GM12878 (cell line): ENCODE data around the gene PTPRM. TPM values are rescaled to one million over a fixed set of nuclear protein-coding genes. Genes with fewer than 3 reads are reported as not detected.

Experiments
- ATAC-seq: fragments of 200-7000 bp; cut with Tn5 transposase; 3 replicates; pipeline ENCODE4 v1.9.1; 2020; ENCODE audit warnings: mild to moderate bottlenecking, moderate library complexity
- BruUV-seq: library from RNA; stranded (reverse); fragments of 400-500 nt; replicated peaks from 2 replicates; lab custom pipeline; 2021; lab: Mats Ljungman, UMichigan
- CTCF ChIA-PET: fragments of 300-600 bp; sonication (Branson Sonifier 250); formaldehyde crosslinking; extraction: SDS; loops from one replicate; lab custom pipeline; 2021; ENCODE audit warnings: inconsistent platforms; lab: Yijun Ruan, JAX
- POLR2A ChIA-PET: fragments of 350-600 bp; formaldehyde crosslinking; extraction: SDS; loops from one replicate; lab custom pipeline; 2021; ENCODE audit warnings: inconsistent platforms; lab: Charles Lee
- RAD21 ChIA-PET: fragments of 300-600 bp; sonication (Branson Sonifier 250); formaldehyde crosslinking; loops from one replicate; lab custom pipeline; 2023; ENCODE audit warnings: antibody characterized with exemption; ENCODE audit not compliant: unreplicated experiment; lab: Charles Lee
- SMC1A ChIA-PET: fragments of 300-600 bp; sonication (Branson Sonifier 250); formaldehyde crosslinking; loops from one replicate; lab custom pipeline; 2023; ENCODE audit not compliant: unreplicated experiment, uncharacterized antibody; lab: Charles Lee
- DNase-seq: peaks from one replicate; pipeline ENCODE4 v3.0.0-alpha.2; 2011; ENCODE audit warnings: low read depth, low spot score
- FAIRE-seq: peaks from 3 replicates; lab custom pipeline; 2011; peaks lifted over from hg19 to GRCh38; lab: Jason Lieb, UNC
- H2AFZ ChIP-seq: 2 replicates; pipeline ENCODE4 v1.6.0; 2011; ENCODE audit warnings: low read depth, low read length, control low read depth; ENCODE audit not compliant: control insufficient read depth
- H3K27ac ChIP-seq: 2 replicates; pipeline ENCODE4 v1.5.1; 2011; ENCODE audit warnings: control low read depth; ENCODE audit not compliant: control insufficient read depth, insufficient read depth
- H3K27me3 ChIP-seq, 2 experiments: replicated peaks in 1 of 2; 2 replicates each; pipeline versions ENCODE4 v1.6.0 to v1.6.1; 2011; ENCODE audit warnings: low read length in 1 of 2; ENCODE audit not compliant: control insufficient read depth in 2 of 2, insufficient read depth in 2 of 2
- H3K36me3 ChIP-seq, 2 experiments: 2 replicates each; pipeline ENCODE4 v1.5.1; 2011; ENCODE audit warnings: low read length in 1 of 2; ENCODE audit not compliant: control insufficient read depth in 2 of 2, insufficient read depth in 2 of 2
- H3K4me1 ChIP-seq: 2 replicates; pipeline ENCODE4 v1.6.1; 2011; ENCODE audit warnings: mild to moderate bottlenecking, low read length, moderate library complexity, mixed read lengths; ENCODE audit not compliant: control insufficient read depth, insufficient read depth
- H3K4me2 ChIP-seq: 2 replicates; pipeline ENCODE4 v1.6.0; 2011; ENCODE audit warnings: control low read depth; ENCODE audit not compliant: control insufficient read depth, insufficient read depth
- H3K4me3 ChIP-seq: fragments of 200-600 bp; sonication (generic); 2 replicates; pipeline ENCODE4 v1.5.1; 2016
- H3K79me2 ChIP-seq: 2 replicates; pipeline ENCODE4 v1.6.0; 2011; ENCODE audit warnings: low read length; ENCODE audit not compliant: control insufficient read depth, insufficient read depth
- H3K9ac ChIP-seq: 2 replicates; pipeline ENCODE4 v1.8.0; 2011; ENCODE audit warnings: low read length, control low read depth, mixed read lengths; ENCODE audit not compliant: control insufficient read depth, insufficient read depth
- H3K9me3 ChIP-seq: replicated peaks from 3 replicates; pipeline ENCODE4 v1.5.1; 2011; ENCODE audit warnings: mild to moderate bottlenecking, low read length; ENCODE audit not compliant: control insufficient read depth, insufficient read depth
- H4K20me1 ChIP-seq: 2 replicates; pipeline ENCODE4 v1.6.0; 2011; ENCODE audit not compliant: control insufficient read depth, insufficient read depth
- BRCA1 ChIP-seq: IDR thresholded peaks from 2 replicates; pipeline ENCODE4 v1.6.1; 2011; ENCODE audit warnings: low read depth, low read length, improper control_type of control experiment
- IKZF1 ChIP-seq: fragments of 450-650 bp; conservative IDR thresholded peaks from 2 replicates; pipeline ENCODE4 v1.6.1; 2017; ENCODE audit warnings: antibody characterized with exemption, mild to moderate bottlenecking
- MEF2A ChIP-seq: IDR thresholded peaks from 2 replicates; pipeline ENCODE4 v1.6.1; 2011; ENCODE audit warnings: low read depth, mild to moderate bottlenecking, low read length, moderate library complexity; ENCODE audit not compliant: insufficient read depth
- PKNOX1 ChIP-seq: fragments of 450-650 bp; IDR thresholded peaks from 2 replicates; pipeline ENCODE4 v1.6.1; 2016; ENCODE audit warnings: mild to moderate bottlenecking
- REST ChIP-seq: IDR thresholded peaks from 2 replicates; pipeline ENCODE4 v1.6.1; 2012; ENCODE audit warnings: mild to moderate bottlenecking, low read depth, low read length
- SMC3 ChIP-seq: IDR thresholded peaks from 2 replicates; pipeline ENCODE4 v1.6.1; 2011; ENCODE audit warnings: low read length, improper control_type of control experiment, borderline replicate concordance
- STAT3 ChIP-seq: IDR thresholded peaks from 2 replicates; pipeline ENCODE4 v1.6.1; 2011; ENCODE audit warnings: low read depth, low read length, improper control_type of control experiment
- ZBTB11 ChIP-seq: fragments of 450-650 bp; formaldehyde crosslinking; IDR thresholded peaks from 2 replicates; pipeline ENCODE4 v1.5.0; 2022; ENCODE audit warnings: mild to moderate bottlenecking, missing genetic modification characterization
- in situ Hi-C: fragments of 300-500 bp; cut with MboI; formaldehyde crosslinking; loops from 9 replicates; pipeline ENCODE4 v1.14.3; 2018; ENCODE audit warnings: mixed read lengths
- intact Hi-C: fragments of 100-400 bp; cut with micrococcal nuclease; formaldehyde crosslinking; loops from one replicate; pipeline ENCODE4 v1.14.2; 2022; ENCODE audit not compliant: unreplicated experiment
- polyA plus RNA-seq, 11 experiments: library from polyadenylated mRNA; depleted of rRNA in 4 of 11; unstranded in 6 of 11; stranded (reverse) in 5 of 11; fragments of >200 nt; fragmentation: Nextera tagmentation in 4 of 11; fragmentation: Illumina TruSeq in 1 of 11; extraction: Ambion mirVana in 4 of 11; extraction: Trizol in 1 of 11; gene quantifications; 1 replicate in 1 of 11; 2 replicates in 10 of 11; pipeline versions ENCODE4 v1.2.1 to v1.2.3, GENCODE V29; 2011 to 2016; ENCODE audit warnings: inconsistent platforms in 2 of 11, missing spikeins in 2 of 11, low read depth in 1 of 11
- total RNA-seq, 4 experiments: library from RNA; depleted of rRNA in 3 of 4; stranded (reverse); fragments of >200 nt in 3 of 4; fragmentation: Illumina TruSeq in 1 of 4; extraction: Trizol in 1 of 4; gene quantifications; 2 replicates each; pipeline versions ENCODE4 v1.2.1 to v1.2.3, GENCODE V29; 2013 to 2021

The PTPRM gene
- total and polyA plus RNA-seq, 10 of the 15 experiments (the other 5 are each of a cell fraction or from before 2014, with no cell fraction given): 0.07 to 22.6 (median 0.60) TPM

- TF ChIP-seq BRCA1: no peak
Measured at GRCh38 chr18:8130096-8130495, 563.0 kb downstream of the PTPRM start (continued).

- no peaks in the 10 kb centered on the region for H3K4me1 ChIP-seq
- H3K9me3 ChIP-seq: no peaks in the 10 kb centered on the region
- no TSS peak for BruUV-seq
- no peaks in the 10 kb centered on the region for H3K36me3 ChIP-seq
- no peaks in the 10 kb centered on the region for H3K79me2 ChIP-seq
- H3K27ac ChIP-seq: no peak overlapping the region
- intact Hi-C loops (no loop called here), in situ Hi-C loops (no loop called here)
- no peak overlapping the region for H3K9ac ChIP-seq
- DNase-seq (no peak), FAIRE-seq (no peak)
- ChIA-PET CTCF (interaction anchor here (0.7 kb wide), 1 partner anchor 102 kb away, joined by 3 read pairs; no protein-coding TSS in a partner anchor), SMC1A (interaction anchor here (1.1 kb wide), 1 partner anchor 327 kb away, joined by 3 read pairs; no protein-coding TSS in a partner anchor), RAD21 (no interaction called here), POLR2A (no interaction called here)
- H3K4me2 ChIP-seq: no peak overlapping the region
- H4K20me1 ChIP-seq: no peaks in the 10 kb centered on the region
- no peak overlapping the region for H2AFZ ChIP-seq
- no peaks in the 10 kb centered on the region; a peak in 1 of 4 replicates for H3K27me3 ChIP-seq
- no peak for TF ChIP-seq IKZF1
- TF ChIP-seq REST: no peak
- no peak for TF ChIP-seq PKNOX1
- TF ChIP-seq MEF2A: no peak
- no peak for TF ChIP-seq SMC3
- TF ChIP-seq ZBTB11: no peak
- no peak for TF ChIP-seq STAT3
- TF ChIP-seq, all 136 proteins: peak for 0
- H3K4me3 ChIP-seq: no peak overlapping the region
- no peak for ATAC-seq
Measured at GRCh38 chr18:8133032-8133431, 565.9 kb downstream of the PTPRM start.
